Nephron (organoid): ENCODE data around the gene PARVG.

Experiments used
- H3K27ac Mint-ChIP-seq, 3 experiments: 2 replicates each; pipeline ENCODE4 v1.8.0; 2020; ENCODE audit warnings: mixed read lengths in 3 of 3, mild to moderate bottlenecking in 2 of 3, moderate library complexity in 1 of 3
- H3K27me3 Mint-ChIP-seq: 2 replicates; pipeline ENCODE4 v1.8.0; 2021; ENCODE audit warnings: low read depth, mild to moderate bottlenecking, moderate library complexity, mixed read lengths
- H3K36me3 Mint-ChIP-seq: 2 replicates; pipeline ENCODE4 v1.8.0; 2020; ENCODE audit warnings: low read depth, mixed read lengths
- H3K4me1 Mint-ChIP-seq: 2 replicates; pipeline ENCODE4 v1.8.0; 2020; ENCODE audit warnings: mixed read lengths
- H3K4me3 Mint-ChIP-seq, 3 experiments: 2 replicates each; pipeline ENCODE4 v1.8.0; 2020; ENCODE audit warnings: mild to moderate bottlenecking in 3 of 3, mixed read lengths in 3 of 3, moderate library complexity in 2 of 3
- H3K9me3 Mint-ChIP-seq: 2 replicates; pipeline ENCODE4 v1.8.0; 2020; ENCODE audit warnings: mixed read lengths
- TF ChIP-seq, protein P1 (sequence below), 3 experiments: fragments of 200-600 bp; sonication (generic); IDR thresholded peaks; one replicate each; pipeline ENCODE4 v1.5.0; 2021; ENCODE audit warnings: antibody characterized with exemption in 3 of 3; ENCODE audit not compliant: unreplicated experiment in 3 of 3

Gene PARVG

DNA sequence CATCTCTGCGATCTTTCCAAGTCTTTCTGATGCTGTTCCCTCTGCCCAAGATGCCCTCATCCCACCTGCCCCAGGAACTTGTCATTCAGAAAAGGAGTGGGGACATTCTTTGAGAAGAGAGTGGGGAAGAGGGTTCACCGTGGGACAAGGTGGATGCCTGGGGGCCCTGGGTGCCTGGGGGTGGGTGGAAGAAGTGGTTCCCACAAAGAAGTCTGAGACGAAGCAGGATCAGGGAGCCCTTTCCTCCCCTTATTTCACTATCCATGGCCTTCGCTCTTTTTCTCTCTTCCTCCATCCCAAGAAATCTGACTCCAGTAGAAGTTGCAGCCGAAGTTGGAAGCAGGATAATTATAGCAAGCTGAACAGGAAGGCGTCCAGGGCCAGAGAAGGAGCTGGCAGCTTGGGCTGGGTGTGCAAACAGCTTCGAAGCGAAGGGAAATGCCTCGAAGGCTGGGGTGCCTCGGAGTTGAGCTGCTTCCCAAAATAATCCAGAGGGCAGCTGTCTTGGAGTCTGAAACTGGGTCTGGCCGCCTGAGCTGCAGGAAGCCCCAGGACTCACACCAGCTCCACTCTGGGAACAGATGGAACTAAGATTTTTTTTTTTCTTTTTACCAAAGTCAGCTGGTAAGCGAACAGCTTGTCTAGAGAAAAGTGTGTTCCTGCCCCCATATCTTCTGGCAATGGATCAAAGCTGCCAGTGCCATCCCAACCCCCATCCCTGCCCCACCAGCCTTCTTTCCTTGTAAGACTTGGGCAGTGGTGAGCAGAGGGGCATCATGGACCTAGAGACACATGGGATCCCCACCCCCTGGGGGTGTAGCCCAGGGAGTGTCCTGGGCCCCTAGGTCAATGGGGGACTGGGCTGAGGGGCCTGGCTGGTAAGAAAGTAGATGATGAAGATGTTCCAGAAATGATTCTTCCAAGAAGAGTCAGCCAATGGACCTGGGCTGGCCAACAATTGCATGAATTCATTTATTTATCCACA lies 31.5 kb downstream of the PARVG start:
- TF ChIP-seq, protein P1, sequence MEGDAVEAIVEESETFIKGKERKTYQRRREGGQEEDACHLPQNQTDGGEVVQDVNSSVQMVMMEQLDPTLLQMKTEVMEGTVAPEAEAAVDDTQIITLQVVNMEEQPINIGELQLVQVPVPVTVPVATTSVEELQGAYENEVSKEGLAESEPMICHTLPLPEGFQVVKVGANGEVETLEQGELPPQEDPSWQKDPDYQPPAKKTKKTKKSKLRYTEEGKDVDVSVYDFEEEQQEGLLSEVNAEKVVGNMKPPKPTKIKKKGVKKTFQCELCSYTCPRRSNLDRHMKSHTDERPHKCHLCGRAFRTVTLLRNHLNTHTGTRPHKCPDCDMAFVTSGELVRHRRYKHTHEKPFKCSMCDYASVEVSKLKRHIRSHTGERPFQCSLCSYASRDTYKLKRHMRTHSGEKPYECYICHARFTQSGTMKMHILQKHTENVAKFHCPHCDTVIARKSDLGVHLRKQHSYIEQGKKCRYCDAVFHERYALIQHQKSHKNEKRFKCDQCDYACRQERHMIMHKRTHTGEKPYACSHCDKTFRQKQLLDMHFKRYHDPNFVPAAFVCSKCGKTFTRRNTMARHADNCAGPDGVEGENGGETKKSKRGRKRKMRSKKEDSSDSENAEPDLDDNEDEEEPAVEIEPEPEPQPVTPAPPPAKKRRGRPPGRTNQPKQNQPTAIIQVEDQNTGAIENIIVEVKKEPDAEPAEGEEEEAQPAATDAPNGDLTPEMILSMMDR (IDR thresholded peaks at IDR 0.05; ENCODE audit: unreplicated experiment in 3 of 3) = no peak
- peaks cover 10% of the 10 kb centered on the region for H3K27me3 Mint-ChIP-seq
- H3K36me3 Mint-ChIP-seq = peaks cover 3% of the 10 kb centered on the region
- peak overlapping the region in 2 of 3 experiments; percentile 1 to 24 for H3K27ac Mint-ChIP-seq
- H3K4me1 Mint-ChIP-seq = peaks cover 17% of the 10 kb centered on the region
- H3K9me3 Mint-ChIP-seq = peaks cover 24% of the 10 kb centered on the region
- peak overlapping the region in 1 of 3 experiments; percentile 2 for H3K4me3 Mint-ChIP-seq

DNA sequence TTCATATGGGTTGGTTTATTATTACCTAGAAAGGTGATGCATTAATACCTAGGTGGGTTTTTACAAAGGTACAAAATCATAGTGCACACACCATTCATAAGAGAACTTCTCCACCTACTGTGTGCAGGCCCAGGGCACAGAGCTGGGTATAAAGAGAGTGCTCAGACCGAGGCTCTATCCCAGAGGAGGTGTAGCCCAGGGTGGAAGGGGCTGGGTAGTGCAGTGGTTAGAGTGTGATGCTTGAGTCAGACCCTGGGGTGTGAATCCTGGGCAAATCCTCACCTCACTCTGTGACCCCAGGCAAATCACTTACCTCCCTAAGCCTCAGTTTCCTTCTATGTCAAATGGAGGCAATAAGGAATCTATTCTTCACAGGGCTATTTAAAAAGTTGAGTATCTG lies 32.2 kb downstream of the PARVG start:
- H3K27ac Mint-ChIP-seq = no peak overlapping the region
- peaks cover 10% of the 10 kb centered on the region for H3K27me3 Mint-ChIP-seq
- peaks cover 3% of the 10 kb centered on the region for H3K36me3 Mint-ChIP-seq
- no peak overlapping the region for H3K4me3 Mint-ChIP-seq
- H3K9me3 Mint-ChIP-seq = peaks cover 24% of the 10 kb centered on the region
- peaks cover 17% of the 10 kb centered on the region for H3K4me1 Mint-ChIP-seq
- TF ChIP-seq, protein P1 (IDR thresholded peaks at IDR 0.05; ENCODE audit: unreplicated experiment in 3 of 3) = no peak

- H3K27me3 Mint-ChIP-seq = peaks cover 11% of the 10 kb centered on the region
- peaks cover 17% of the 10 kb centered on the region for H3K4me1 Mint-ChIP-seq
- peaks cover 3% of the 10 kb centered on the region for H3K36me3 Mint-ChIP-seq
- no peak overlapping the region for H3K4me3 Mint-ChIP-seq
- TF ChIP-seq, protein P1 (IDR thresholded peaks at IDR 0.05; ENCODE audit: unreplicated experiment in 3 of 3) = no peak
- peaks cover 24% of the 10 kb centered on the region for H3K9me3 Mint-ChIP-seq
- no peak overlapping the region for H3K27ac Mint-ChIP-seq
Measured at GRCh38 chr22:44213489-44214043, 32.8 kb downstream of the PARVG start.

GRCh38 chr22:44214187-44214586 lies 33.5 kb downstream of the PARVG start:
- peaks cover 3% of the 10 kb centered on the region for H3K36me3 Mint-ChIP-seq
- H3K27me3 Mint-ChIP-seq = peaks cover 16% of the 10 kb centered on the region
- peaks cover 18% of the 10 kb centered on the region for H3K9me3 Mint-ChIP-seq
- peaks cover 17% of the 10 kb centered on the region for H3K4me1 Mint-ChIP-seq
- H3K27ac Mint-ChIP-seq = no peak overlapping the region
- H3K4me3 Mint-ChIP-seq = no peak overlapping the region
- TF ChIP-seq, protein P1 (IDR thresholded peaks at IDR 0.05; ENCODE audit: unreplicated experiment in 3 of 3) = no peak

- no peak overlapping the region for H3K4me3 Mint-ChIP-seq
- H3K4me1 Mint-ChIP-seq = peaks cover 17% of the 10 kb centered on the region
- H3K27me3 Mint-ChIP-seq = peaks cover 19% of the 10 kb centered on the region
- H3K9me3 Mint-ChIP-seq = peaks cover 14% of the 10 kb centered on the region
- H3K36me3 Mint-ChIP-seq = no peaks in the 10 kb centered on the region
- TF ChIP-seq, protein P1 (IDR thresholded peaks at IDR 0.05; ENCODE audit: unreplicated experiment in 3 of 3) = no peak
- no peak overlapping the region for H3K27ac Mint-ChIP-seq
Measured at GRCh38 chr22:44214764-44215163, 34.0 kb downstream of the PARVG start.
